K562 (cell line): Measurements from ENCODE around the gene SARS1. TPM values are rescaled to one million over a fixed set of nuclear protein-coding genes. Genes with fewer than 3 reads are reported as not detected.

Source experiments
- ATAC-seq: fragments of 200-7000 bp; cut with Tn5 transposase; 3 replicates; pipeline ENCODE4 v1.9.1; 2020; ENCODE audit warnings: moderate library complexity
- BruUV-seq: library from RNA; stranded (reverse); fragments of 400-500 nt; replicated peaks from 2 replicates; lab custom pipeline; 2021; lab: Mats Ljungman, UMichigan
- CTCF ChIA-PET: fragments of 300-600 bp; formaldehyde crosslinking; extraction: SDS; loops from one replicate; lab custom pipeline; 2021; ENCODE audit warnings: low intra/inter-chr PET ratio; lab: Yijun Ruan, JAX
- POLR2A ChIA-PET: fragments of 300-600, 350-650 bp; sonication (Branson Sonifier 250); formaldehyde crosslinking; extraction: SDS; loops from one replicate; lab custom pipeline; 2021; ENCODE audit warnings: antibody characterized with exemption, inconsistent platforms; lab: Yijun Ruan, JAX
- DNase-seq, 4 experiments: peaks; one replicate each; pipeline versions ENCODE4 v3.0.0 to v3.0.0-alpha.2; 2011 to 2018; ENCODE audit warnings: low spot score in 3 of 4, mixed read lengths in 3 of 4; ENCODE audit errors: extremely low read depth in 1 of 4
- FAIRE-seq: peaks from 2 replicates; lab custom pipeline; 2011; peaks lifted over from hg19 to GRCh38; lab: Jason Lieb, UNC
- H2AFZ ChIP-seq: 2 replicates; pipeline ENCODE4 v1.6.0; 2011; ENCODE audit warnings: low read depth, low read length, control low read depth, inconsistent platforms
- H3K27ac ChIP-seq: fragments of 200-600 bp; 3 replicates; pipeline ENCODE4 v1.8.0; 2011; ENCODE audit warnings: low read depth, mild to moderate bottlenecking, control low read depth, inconsistent platforms, low read length, moderate library complexity, mixed read lengths; ENCODE audit errors: extremely low read depth
- H3K27me3 ChIP-seq, 2 experiments: fragments of 300-600 bp in 1 of 2; 2 replicates in 1 of 2; 3 replicates in 1 of 2; pipeline versions ENCODE4 v1.6.0 to v1.8.0; 2011; ENCODE audit warnings: inconsistent platforms in 2 of 2, low read length in 2 of 2, mild to moderate bottlenecking in 1 of 2, mixed read lengths in 1 of 2, moderate library complexity in 1 of 2; ENCODE audit not compliant: control insufficient read depth in 2 of 2, insufficient read depth in 2 of 2
- H3K36me3 ChIP-seq: fragments of 300-600 bp; 3 replicates; pipeline ENCODE4 v1.8.0; 2011; ENCODE audit warnings: mild to moderate bottlenecking, low read length, inconsistent platforms; ENCODE audit not compliant: control insufficient read depth, insufficient read depth
- H3K4me1 ChIP-seq, 2 experiments: fragments of 200-600 bp in 1 of 2; replicated peaks in 1 of 2; 2 replicates in 1 of 2; 3 replicates in 1 of 2; pipeline versions ENCODE4 v1.5.1 to v1.8.0; 2011; ENCODE audit warnings: inconsistent platforms in 2 of 2, low read length in 2 of 2, mild to moderate bottlenecking in 1 of 2, mixed read lengths in 1 of 2, moderate library complexity in 1 of 2; ENCODE audit not compliant: control insufficient read depth in 2 of 2, insufficient read depth in 2 of 2
- H3K4me2 ChIP-seq: 2 replicates; pipeline ENCODE4 v1.6.1; 2011; ENCODE audit warnings: low read length, control low read depth, inconsistent platforms, mixed read lengths; ENCODE audit not compliant: insufficient read depth
- H3K4me3 ChIP-seq: fragments of 200-600 bp; sonication (generic), shearing (Covaris generic); 2 replicates; pipeline ENCODE4 v1.5.1; 2016; ENCODE audit warnings: control low read depth, inconsistent platforms
- H3K79me2 ChIP-seq: fragments of 200-600 bp; 3 replicates; pipeline ENCODE4 v1.8.0; 2011; ENCODE audit warnings: low read length, inconsistent platforms; ENCODE audit not compliant: control insufficient read depth, insufficient read depth
- H3K9ac ChIP-seq, 2 experiments: 2 replicates each; pipeline versions ENCODE4 v1.6.0 to v1.6.1; 2011; ENCODE audit warnings: low read depth in 2 of 2, low read length in 2 of 2, control low read depth in 1 of 2, inconsistent platforms in 1 of 2, mild to moderate bottlenecking in 1 of 2, mixed read lengths in 1 of 2; ENCODE audit not compliant: insufficient read depth in 1 of 2
- H3K9me1 ChIP-seq: one replicate; pipeline ENCODE4 v1.6.0; 2011; ENCODE audit warnings: inconsistent platforms, mild to moderate bottlenecking, low read length, moderate library complexity; ENCODE audit not compliant: control insufficient read depth, insufficient read depth
- H3K9me3 ChIP-seq: replicated peaks from 2 replicates; pipeline ENCODE4 v1.5.1; 2011; ENCODE audit warnings: low read depth, low read length, inconsistent platforms; ENCODE audit not compliant: control insufficient read depth, insufficient read depth
- H4K20me1 ChIP-seq: replicated peaks from 2 replicates; pipeline ENCODE4 v1.6.1; 2011; ENCODE audit warnings: low read length, inconsistent platforms, mixed read lengths; ENCODE audit not compliant: control insufficient read depth, insufficient read depth
- BRF2 ChIP-seq: IDR thresholded peaks from 3 replicates; pipeline ENCODE4 v1.6.1; 2011; ENCODE audit warnings: borderline replicate concordance, mild to moderate bottlenecking; ENCODE audit not compliant: insufficient read length, insufficient read depth
- CSDE1 ChIP-seq, 2 experiments: fragments of 450-650 bp; IDR thresholded peaks; 2 replicates each; pipeline ENCODE4 v1.6.1; 2016; ENCODE audit warnings: mild to moderate bottlenecking in 1 of 2
- EZH2 ChIP-seq: IDR thresholded peaks from 2 replicates; pipeline ENCODE4 v1.6.1; 2012; ENCODE audit warnings: low read depth, mild to moderate bottlenecking, inconsistent platforms, low read length, borderline replicate concordance
- FOXA3 ChIP-seq, 2 experiments: fragments of 450-650 bp in 1 of 2; sonication (generic) in 1 of 2; formaldehyde crosslinking; IDR thresholded peaks in 1 of 2; conservative IDR thresholded peaks in 1 of 2; 2 replicates each; pipeline versions ENCODE4 v1.4.0 to v1.8.0; 2020 to 2022; ENCODE audit warnings: mild to moderate bottlenecking in 2 of 2, missing genetic modification reagents in 1 of 2
- GABPB2 ChIP-seq: fragments of 250-450 bp; sonication (Bioruptor Pico); conservative IDR thresholded peaks from 2 replicates; pipeline ENCODE4 v1.5.1; 2021; ENCODE audit warnings: mild to moderate bottlenecking
- ILF3 ChIP-seq: fragments of 450-650 bp; IDR thresholded peaks from 2 replicates; pipeline ENCODE4 v1.6.1; 2018; ENCODE audit warnings: antibody characterized with exemption, mild to moderate bottlenecking, moderate library complexity, borderline replicate concordance
- KLF1 ChIP-seq: fragments of 450-650 bp; IDR thresholded peaks from 2 replicates; pipeline ENCODE4 v1.6.1; 2016; ENCODE audit warnings: missing genetic modification characterization, missing compliant biosample characterization
- SMARCE1 ChIP-seq: fragments of 450-650 bp; IDR thresholded peaks from 2 replicates; pipeline ENCODE4 v1.7.1; 2016; ENCODE audit warnings: mild to moderate bottlenecking
- ZNF239 ChIP-seq: fragments of 250-450 bp; sonication (Bioruptor Pico); IDR thresholded peaks from 2 replicates; pipeline ENCODE4 v1.4.0; 2020; ENCODE audit warnings: mild to moderate bottlenecking
- WGBS: fragments of 100-300 bp; shearing (Covaris generic); methylation state at CpG from one replicate; pipeline ENCODE4 v1.1.6; 2016; ENCODE audit warnings: low coverage, mixed read lengths; ENCODE audit not compliant: insufficient coverage; ENCODE audit errors: missing lambda C conversion rate; 5-methylcytosine and 5-hydroxymethylcytosine counted together
- in situ Hi-C: fragments of 300-500 bp; cut with MboI; formaldehyde crosslinking; loops from 4 replicates; pipeline ENCODE4 v1.15.0; 2018; ENCODE audit warnings: inconsistent platforms, mixed read lengths
- intact Hi-C: fragments of 100-400 bp; cut with micrococcal nuclease; formaldehyde crosslinking; loops from 2 replicates; pipeline ENCODE4 v1.14.2; 2022
- polyA plus RNA-seq, 8 experiments: library from polyadenylated mRNA; depleted of rRNA in 4 of 8; stranded (reverse) in 5 of 8; unstranded in 3 of 8; fragments of >200 nt; fragmentation: Nextera tagmentation in 2 of 8; fragmentation: Illumina TruSeq in 1 of 8; extraction: Ambion mirVana in 2 of 8; extraction: Trizol in 1 of 8; gene quantifications; 2 replicates each; pipeline versions ENCODE4 v1.2.1 to v1.2.3, GENCODE V29; 2011 to 2014; ENCODE audit warnings: inconsistent platforms in 1 of 8, missing spikeins in 1 of 8
- total RNA-seq, 7 experiments: library from RNA; depleted of rRNA in 6 of 7; stranded (reverse); fragments of >200 nt in 6 of 7; fragmentation: Illumina TruSeq in 2 of 7; extraction: Trizol in 2 of 7; gene quantifications; 2 replicates each; pipeline versions ENCODE4 v1.2.1 to v1.2.3, GENCODE V29; 2011 to 2021; ENCODE audit warnings: low replicate concordance in 1 of 7

The SARS1 gene
- total and polyA plus RNA-seq, 9 of the 15 experiments (the other 6 are each of a cell fraction or from before 2014, with no cell fraction given), result 221 to 623 (median 254) TPM

DNA sequence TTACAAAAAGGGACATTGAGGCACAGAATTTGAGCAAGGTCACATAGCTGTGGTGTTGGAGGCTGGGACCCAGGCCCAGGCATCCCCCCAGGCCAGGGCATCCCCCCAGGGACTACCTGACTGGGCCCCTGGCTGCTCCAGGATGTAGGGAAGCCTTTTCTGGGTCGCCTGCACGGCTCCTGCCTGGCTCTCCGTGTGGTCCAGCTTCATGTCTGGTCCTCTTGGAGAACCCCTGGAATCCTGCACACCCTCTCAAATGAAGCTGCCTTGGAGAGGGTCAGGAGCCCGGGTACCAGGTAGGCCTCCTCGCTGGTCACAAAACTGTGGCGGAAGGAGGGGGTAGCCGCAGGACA, 34.7 kb downstream of the SARS1 start:
- no peak overlapping the region for H3K27ac ChIP-seq
- BruUV-seq, result no TSS peak
- POLR2A ChIA-PET, result interaction anchor here (3.2 to 3.6 kb wide), 2 partner anchors 8 to 12 kb away, joined by 19 to 24 read pairs; no protein-coding TSS in a partner anchor
- no peak overlapping the region for H3K4me3 ChIP-seq
- no peaks in the 10 kb centered on the region for H4K20me1 ChIP-seq
- H3K9me1 ChIP-seq, result no peaks in the 10 kb centered on the region
- H3K9me3 ChIP-seq, result no peaks in the 10 kb centered on the region
- peaks cover 13 to 47% of the 10 kb centered on the region in 2 experiments for H3K4me1 ChIP-seq
- FAIRE-seq (no peak), DNase-seq (no peak), ATAC-seq (no peak)
- WGBS, result 95% methylated on average over 7 of the region's 7 CpGs
- H2AFZ ChIP-seq, result peak overlapping the region; percentile 84
- CTCF ChIA-PET, result no interaction called here
- H3K4me2 ChIP-seq, result no peak overlapping the region
- peaks cover 6% of the 10 kb centered on the region; the same call in 1 of the 3 replicates for H3K36me3 ChIP-seq
- peaks cover 10% of the 10 kb centered on the region; the same call in 2 of the 3 replicates for H3K79me2 ChIP-seq
- no peak overlapping the region for H3K9ac ChIP-seq
- H3K27me3 ChIP-seq, result no peaks in the 10 kb centered on the region
- intact Hi-C loops, result no loop called here
- TF ChIP-seq BRF2, result no peak
- TF ChIP-seq CSDE1 (IDR thresholded peaks at IDR 0.05), result no peak
- TF ChIP-seq EZH2, result no peak
- no peak for TF ChIP-seq ILF3
- TF ChIP-seq ZNF239 (CRISPR knock-in tag), result no peak
- no peak for TF ChIP-seq FOXA3 (CRISPR knock-in tag; conservative IDR thresholded peaks at IDR 0.05 in 1 of 2, IDR thresholded peaks at IDR 0.05 in 1 of 2)
- TF ChIP-seq KLF1 (tag), result no peak
- TF ChIP-seq SMARCE1, result no peak
- TF ChIP-seq GABPB2 (CRISPR knock-in tag), result no peak
- TF ChIP-seq, all 486 proteins: peak for 0
- in situ Hi-C loops, result no loop called here
